HEK293 (cell line): Measurements from ENCODE around the gene PRR15L.

Experiments
- CTCF ChIA-PET: fragments of 350-600 bp; formaldehyde crosslinking; extraction: SDS; loops from one replicate; lab custom pipeline; 2021; ENCODE audit warnings: antibody characterized with exemption; lab: Yijun Ruan, JAX
- POLR2A ChIA-PET: fragments of 300-600 bp; formaldehyde crosslinking; extraction: SDS; loops from one replicate; lab custom pipeline; 2020; ENCODE audit warnings: antibody characterized with exemption, inconsistent platforms; lab: Yijun Ruan, JAX
- H3K27ac ChIP-seq: fragments of 200-500 bp; sonication (Bioruptor generic); 2 replicates; pipeline ENCODE4 v1.5.1; 2014; ENCODE audit warnings: low read depth, low read length, control low read depth, inconsistent platforms; ENCODE audit errors: extremely low read depth
- H3K36me3 ChIP-seq, 2 experiments: fragments of 200-500 bp in 1 of 2; sonication (Bioruptor generic) in 1 of 2; 1 replicate in 1 of 2; 2 replicates in 1 of 2; pipeline ENCODE4 v1.5.1; 2014 to 2017; ENCODE audit warnings: inconsistent platforms in 2 of 2, low read length in 2 of 2; ENCODE audit not compliant: control insufficient read depth in 2 of 2, insufficient read depth in 1 of 2
- H3K4me1 ChIP-seq: fragments of 200-500 bp; sonication (Bioruptor generic); 2 replicates; pipeline ENCODE4 v1.5.1; 2014; ENCODE audit warnings: mild to moderate bottlenecking, low read length, inconsistent platforms; ENCODE audit not compliant: control insufficient read depth, insufficient read depth
- H3K4me3 ChIP-seq: 2 replicates; pipeline ENCODE4 v1.5.1; 2011; ENCODE audit warnings: low read depth, mild to moderate bottlenecking, control low read depth, low read length, moderate library complexity
- H3K9me3 ChIP-seq: fragments of 200-500 bp; sonication (Bioruptor generic); 2 replicates; pipeline ENCODE4 v1.5.1; 2014; ENCODE audit warnings: low read depth, low read length, inconsistent platforms; ENCODE audit not compliant: control insufficient read depth, insufficient read depth
- EGR2 ChIP-seq: fragments of 450-650 bp; formaldehyde crosslinking; IDR thresholded peaks from 2 replicates; pipeline ENCODE4 v1.5.1; 2016; ENCODE audit warnings: low read depth, missing biosample characterization, missing genetic modification characterization
- GLIS1 ChIP-seq: fragments of 450-650 bp; formaldehyde crosslinking; IDR thresholded peaks from 2 replicates; pipeline ENCODE4 v1.5.1; 2016; ENCODE audit warnings: missing biosample characterization, missing genetic modification characterization
- SCRT2 ChIP-seq: fragments of 450-650 bp; formaldehyde crosslinking; IDR thresholded peaks from 2 replicates; pipeline ENCODE4 v1.5.1; 2016; ENCODE audit warnings: missing biosample characterization, missing genetic modification characterization
- ZBTB10 ChIP-seq: fragments of 450-650 bp; formaldehyde crosslinking; IDR thresholded peaks from 2 replicates; pipeline ENCODE4 v1.5.1; 2016; ENCODE audit warnings: missing biosample characterization, missing genetic modification characterization
- ZBTB17 ChIP-seq: fragments of 450-650 bp; formaldehyde crosslinking; IDR thresholded peaks from 2 replicates; pipeline ENCODE4 v1.5.1; 2016; ENCODE audit warnings: missing biosample characterization, missing genetic modification characterization
- ZNF133 ChIP-seq: fragments of 450-650 bp; formaldehyde crosslinking; IDR thresholded peaks from 2 replicates; pipeline ENCODE4 v1.5.1; 2016; ENCODE audit warnings: missing biosample characterization, missing genetic modification characterization
- ZNF184 ChIP-seq: fragments of 450-650 bp; IDR thresholded peaks from 2 replicates; pipeline ENCODE4 v1.5.1; 2018; ENCODE audit warnings: missing biosample characterization, mild to moderate bottlenecking, missing genetic modification characterization
- ZNF311 ChIP-seq: fragments of 450-650 bp; formaldehyde crosslinking; IDR thresholded peaks from 2 replicates; pipeline ENCODE4 v1.5.1; 2017; ENCODE audit warnings: missing biosample characterization, missing genetic modification characterization, borderline replicate concordance
- ZNF423 ChIP-seq: fragments of 450-650 bp; formaldehyde crosslinking; IDR thresholded peaks from 2 replicates; pipeline ENCODE4 v1.5.1; 2016; ENCODE audit warnings: missing biosample characterization, missing genetic modification characterization
- ZNF530 ChIP-seq: fragments of 450-650 bp; formaldehyde crosslinking; IDR thresholded peaks from 2 replicates; pipeline ENCODE4 v1.5.1; 2016; ENCODE audit warnings: low read depth, missing biosample characterization, missing genetic modification characterization
- ZNF558 ChIP-seq: fragments of 450-650 bp; formaldehyde crosslinking; IDR thresholded peaks from 2 replicates; pipeline ENCODE4 v1.5.1; 2016; ENCODE audit warnings: missing biosample characterization, missing genetic modification characterization
- ZNF777 ChIP-seq: fragments of 450-650 bp; formaldehyde crosslinking; IDR thresholded peaks from 2 replicates; pipeline ENCODE4 v1.5.1; 2017; ENCODE audit warnings: missing biosample characterization, missing genetic modification characterization, borderline replicate concordance
- TF ChIP-seq, protein P1 (sequence below): fragments of 450-650 bp; formaldehyde crosslinking; conservative IDR thresholded peaks from 2 replicates; pipeline ENCODE4 v1.5.1; 2016; ENCODE audit warnings: low read depth, missing biosample characterization, missing genetic modification characterization
- TF ChIP-seq, protein P2 (sequence below): fragments of 450-650 bp; formaldehyde crosslinking; optimal IDR thresholded peaks from 2 replicates; pipeline ENCODE3; 2016; ENCODE audit warnings: missing biosample characterization, mild to moderate bottlenecking, missing genetic modification characterization
- TF ChIP-seq, protein P3 (sequence below): fragments of 450-650 bp; formaldehyde crosslinking; IDR thresholded peaks from 2 replicates; pipeline ENCODE4 v1.5.1; 2016; ENCODE audit warnings: missing biosample characterization, missing genetic modification characterization
- TF ChIP-seq, protein P4 (sequence below): fragments of 450-650 bp; formaldehyde crosslinking; IDR thresholded peaks from 2 replicates; pipeline ENCODE4 v1.5.1; 2016; ENCODE audit warnings: missing biosample characterization, missing genetic modification characterization
- TF ChIP-seq, protein P5 (sequence below): fragments of 450-650 bp; formaldehyde crosslinking; IDR thresholded peaks from 2 replicates; pipeline ENCODE4 v1.5.1; 2016; ENCODE audit warnings: missing biosample characterization, missing genetic modification characterization

Gene PRR15L

DNA sequence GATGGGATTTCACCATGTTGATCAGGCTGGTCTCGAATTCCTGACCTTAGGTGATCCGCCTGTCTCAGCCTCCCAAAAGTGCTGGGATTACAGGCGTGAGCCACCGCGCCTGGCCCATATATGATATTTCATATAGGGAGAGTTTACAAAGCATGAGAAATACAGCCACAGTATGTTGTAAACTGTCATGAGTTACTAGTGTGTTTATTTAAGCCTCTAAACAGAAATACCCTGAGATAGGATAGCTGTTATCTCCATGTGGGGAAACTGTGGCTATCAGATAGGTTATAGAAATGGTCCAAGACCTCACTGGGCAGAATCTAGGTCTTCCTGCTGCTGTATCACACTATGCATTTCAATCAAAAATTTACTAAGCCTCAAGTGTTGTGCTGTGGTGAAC is 11.2 kb upstream of the PRR15L start (continued):
- no peak for TF ChIP-seq EGR2
- no peak for TF ChIP-seq ZBTB10 (tag by site-specific recombination)

DNA sequence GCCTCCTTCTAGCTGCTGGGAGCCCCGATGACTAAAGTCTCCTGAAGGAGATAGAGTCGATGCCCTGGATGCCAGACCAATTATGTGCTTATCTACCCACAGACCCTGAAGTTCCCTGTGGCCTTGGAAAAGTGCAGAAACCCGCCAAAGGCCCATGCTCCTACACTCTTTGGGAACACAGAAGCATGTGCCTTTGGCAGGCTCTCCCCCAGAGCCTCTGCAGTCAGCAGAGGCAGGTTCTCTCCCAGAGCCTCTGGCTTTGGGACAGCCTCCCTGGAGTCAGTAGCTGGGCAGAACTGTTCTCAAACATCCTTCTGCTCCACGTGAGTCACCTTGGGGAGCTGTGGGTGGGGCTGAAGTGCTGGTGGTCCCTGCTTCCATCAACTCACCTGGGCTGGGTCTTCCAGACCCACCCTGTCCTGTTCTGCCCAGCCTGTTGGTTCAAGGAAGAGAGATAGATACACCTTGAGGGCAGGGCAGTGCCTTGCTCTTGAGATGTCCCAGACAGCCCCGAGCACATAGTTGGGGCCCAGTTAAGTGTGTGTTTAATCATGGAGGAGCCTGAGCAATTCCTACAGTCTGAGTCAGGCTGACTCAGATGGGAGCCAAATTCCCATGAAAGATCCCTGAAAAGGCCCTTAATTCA is 10.0 kb upstream of the PRR15L start:
- no peaks in the 10 kb centered on the region for H3K9me3 ChIP-seq
- H3K4me1 ChIP-seq: peaks cover 7% of the 10 kb centered on the region; the same call in 1 of the 2 replicates
- no peak overlapping the region for H3K4me3 ChIP-seq
- CTCF ChIA-PET: interaction anchor here (0.6 to 21.9 kb wide), 5 partner anchors 9 to 314 kb away, joined by 3 to 592 read pairs (median 4); partner anchors contain the start of genes PNPO and PRR15L
- TF ChIP-seq ZNF558 (tag by site-specific recombination): no peak
- no peak for TF ChIP-seq ZNF311 (tag by site-specific recombination)
- TF ChIP-seq ZNF777 (tag by site-specific recombination): no peak
- TF ChIP-seq, protein P1, sequence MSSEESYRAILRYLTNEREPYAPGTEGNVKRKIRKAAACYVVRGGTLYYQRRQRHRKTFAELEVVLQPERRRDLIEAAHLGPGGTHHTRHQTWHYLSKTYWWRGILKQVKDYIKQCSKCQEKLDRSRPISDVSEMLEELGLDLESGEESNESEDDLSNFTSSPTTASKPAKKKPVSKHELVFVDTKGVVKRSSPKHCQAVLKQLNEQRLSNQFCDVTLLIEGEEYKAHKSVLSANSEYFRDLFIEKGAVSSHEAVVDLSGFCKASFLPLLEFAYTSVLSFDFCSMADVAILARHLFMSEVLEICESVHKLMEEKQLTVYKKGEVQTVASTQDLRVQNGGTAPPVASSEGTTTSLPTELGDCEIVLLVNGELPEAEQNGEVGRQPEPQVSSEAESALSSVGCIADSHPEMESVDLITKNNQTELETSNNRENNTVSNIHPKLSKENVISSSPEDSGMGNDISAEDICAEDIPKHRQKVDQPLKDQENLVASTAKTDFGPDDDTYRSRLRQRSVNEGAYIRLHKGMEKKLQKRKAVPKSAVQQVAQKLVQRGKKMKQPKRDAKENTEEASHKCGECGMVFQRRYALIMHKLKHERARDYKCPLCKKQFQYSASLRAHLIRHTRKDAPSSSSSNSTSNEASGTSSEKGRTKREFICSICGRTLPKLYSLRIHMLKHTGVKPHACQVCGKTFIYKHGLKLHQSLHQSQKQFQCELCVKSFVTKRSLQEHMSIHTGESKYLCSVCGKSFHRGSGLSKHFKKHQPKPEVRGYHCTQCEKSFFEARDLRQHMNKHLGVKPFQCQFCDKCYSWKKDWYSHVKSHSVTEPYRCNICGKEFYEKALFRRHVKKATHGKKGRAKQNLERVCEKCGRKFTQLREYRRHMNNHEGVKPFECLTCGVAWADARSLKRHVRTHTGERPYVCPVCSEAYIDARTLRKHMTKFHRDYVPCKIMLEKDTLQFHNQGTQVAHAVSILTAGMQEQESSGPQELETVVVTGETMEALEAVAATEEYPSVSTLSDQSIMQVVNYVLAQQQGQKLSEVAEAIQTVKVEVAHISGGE (tag by site-specific recombination): no peak
- TF ChIP-seq, protein P2, sequence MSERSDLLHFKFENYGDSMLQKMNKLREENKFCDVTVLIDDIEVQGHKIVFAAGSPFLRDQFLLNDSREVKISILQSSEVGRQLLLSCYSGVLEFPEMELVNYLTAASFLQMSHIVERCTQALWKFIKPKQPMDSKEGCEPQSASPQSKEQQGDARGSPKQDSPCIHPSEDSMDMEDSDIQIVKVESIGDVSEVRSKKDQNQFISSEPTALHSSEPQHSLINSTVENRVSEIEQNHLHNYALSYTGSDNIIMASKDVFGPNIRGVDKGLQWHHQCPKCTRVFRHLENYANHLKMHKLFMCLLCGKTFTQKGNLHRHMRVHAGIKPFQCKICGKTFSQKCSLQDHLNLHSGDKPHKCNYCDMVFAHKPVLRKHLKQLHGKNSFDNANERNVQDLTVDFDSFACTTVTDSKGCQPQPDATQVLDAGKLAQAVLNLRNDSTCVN (tag by site-specific recombination): no peak
- no peak for TF ChIP-seq SCRT2 (tag by site-specific recombination)
- TF ChIP-seq ZNF530 (tag by site-specific recombination): no peak
- TF ChIP-seq ZNF184 (tag by site-specific recombination): no peak
- TF ChIP-seq GLIS1: peak; percentile 20; the same call in 1 of the 2 replicates
- TF ChIP-seq, protein P3, sequence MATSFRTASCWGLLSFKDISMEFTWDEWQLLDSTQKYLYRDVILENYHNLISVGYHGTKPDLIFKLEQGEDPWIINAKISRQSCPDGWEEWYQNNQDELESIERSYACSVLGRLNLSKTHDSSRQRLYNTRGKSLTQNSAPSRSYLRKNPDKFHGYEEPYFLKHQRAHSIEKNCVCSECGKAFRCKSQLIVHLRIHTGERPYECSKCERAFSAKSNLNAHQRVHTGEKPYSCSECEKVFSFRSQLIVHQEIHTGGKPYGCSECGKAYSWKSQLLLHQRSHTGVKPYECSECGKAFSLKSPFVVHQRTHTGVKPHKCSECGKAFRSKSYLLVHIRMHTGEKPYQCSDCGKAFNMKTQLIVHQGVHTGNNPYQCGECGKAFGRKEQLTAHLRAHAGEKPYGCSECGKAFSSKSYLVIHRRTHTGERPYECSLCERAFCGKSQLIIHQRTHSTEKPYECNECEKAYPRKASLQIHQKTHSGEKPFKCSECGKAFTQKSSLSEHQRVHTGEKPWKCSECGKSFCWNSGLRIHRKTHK (tag by site-specific recombination): no peak
- peak; percentile 58; the same call in 1 of the 2 replicates for TF ChIP-seq ZBTB17
- no peak for TF ChIP-seq ZNF133 (tag by site-specific recombination)
- TF ChIP-seq, protein P4, sequence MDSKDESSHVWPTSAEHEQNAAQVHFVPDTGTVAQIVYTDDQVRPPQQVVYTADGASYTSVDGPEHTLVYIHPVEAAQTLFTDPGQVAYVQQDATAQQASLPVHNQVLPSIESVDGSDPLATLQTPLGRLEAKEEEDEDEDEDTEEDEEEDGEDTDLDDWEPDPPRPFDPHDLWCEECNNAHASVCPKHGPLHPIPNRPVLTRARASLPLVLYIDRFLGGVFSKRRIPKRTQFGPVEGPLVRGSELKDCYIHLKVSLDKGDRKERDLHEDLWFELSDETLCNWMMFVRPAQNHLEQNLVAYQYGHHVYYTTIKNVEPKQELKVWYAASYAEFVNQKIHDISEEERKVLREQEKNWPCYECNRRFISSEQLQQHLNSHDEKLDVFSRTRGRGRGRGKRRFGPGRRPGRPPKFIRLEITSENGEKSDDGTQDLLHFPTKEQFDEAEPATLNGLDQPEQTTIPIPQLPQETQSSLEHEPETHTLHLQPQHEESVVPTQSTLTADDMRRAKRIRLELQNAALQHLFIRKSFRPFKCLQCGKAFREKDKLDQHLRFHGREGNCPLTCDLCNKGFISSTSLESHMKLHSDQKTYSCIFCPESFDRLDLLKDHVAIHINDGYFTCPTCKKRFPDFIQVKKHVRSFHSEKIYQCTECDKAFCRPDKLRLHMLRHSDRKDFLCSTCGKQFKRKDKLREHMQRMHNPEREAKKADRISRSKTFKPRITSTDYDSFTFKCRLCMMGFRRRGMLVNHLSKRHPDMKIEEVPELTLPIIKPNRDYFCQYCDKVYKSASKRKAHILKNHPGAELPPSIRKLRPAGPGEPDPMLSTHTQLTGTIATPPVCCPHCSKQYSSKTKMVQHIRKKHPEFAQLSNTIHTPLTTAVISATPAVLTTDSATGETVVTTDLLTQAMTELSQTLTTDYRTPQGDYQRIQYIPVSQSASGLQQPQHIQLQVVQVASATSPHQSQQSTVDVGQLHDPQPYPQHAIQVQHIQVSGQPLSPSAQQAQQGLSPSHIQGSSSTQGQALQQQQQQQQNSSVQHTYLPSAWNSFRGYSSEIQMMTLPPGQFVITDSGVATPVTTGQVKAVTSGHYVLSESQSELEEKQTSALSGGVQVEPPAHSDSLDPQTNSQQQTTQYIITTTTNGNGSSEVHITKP: no peak
- TF ChIP-seq, protein P5, sequence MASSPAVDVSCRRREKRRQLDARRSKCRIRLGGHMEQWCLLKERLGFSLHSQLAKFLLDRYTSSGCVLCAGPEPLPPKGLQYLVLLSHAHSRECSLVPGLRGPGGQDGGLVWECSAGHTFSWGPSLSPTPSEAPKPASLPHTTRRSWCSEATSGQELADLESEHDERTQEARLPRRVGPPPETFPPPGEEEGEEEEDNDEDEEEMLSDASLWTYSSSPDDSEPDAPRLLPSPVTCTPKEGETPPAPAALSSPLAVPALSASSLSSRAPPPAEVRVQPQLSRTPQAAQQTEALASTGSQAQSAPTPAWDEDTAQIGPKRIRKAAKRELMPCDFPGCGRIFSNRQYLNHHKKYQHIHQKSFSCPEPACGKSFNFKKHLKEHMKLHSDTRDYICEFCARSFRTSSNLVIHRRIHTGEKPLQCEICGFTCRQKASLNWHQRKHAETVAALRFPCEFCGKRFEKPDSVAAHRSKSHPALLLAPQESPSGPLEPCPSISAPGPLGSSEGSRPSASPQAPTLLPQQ (tag by site-specific recombination): no peak
- no peak for TF ChIP-seq ZNF423 (tag by site-specific recombination)
- peaks cover 0 to 4% of the 10 kb centered on the region in 2 experiments; a peak in 2 of 3 replicates for H3K36me3 ChIP-seq
- H3K27ac ChIP-seq: no peak overlapping the region
- POLR2A ChIA-PET: interaction anchor here (0.6 to 1.7 kb wide), 5 partner anchors 10 to 140 kb away, joined by 3 to 4 read pairs (median 3); partner anchors contain the start of genes PRR15L, SNX11 and SP2
